Liver (tissue), 9 donors: Measurements from ENCODE around the gene DLG4. TPM values are rescaled to one million over a fixed set of nuclear protein-coding genes. Genes with fewer than 3 reads are reported as not detected.

Experiments used
- DNase-seq: peaks from one replicate; pipeline ENCODE4 v3.0.0-alpha.2; 2017; ENCODE audit warnings: low spot score
- H3K27ac ChIP-seq, 2 donors: one replicate each; pipeline ENCODE4 v1.7.0; 2013; ENCODE audit warnings: inconsistent platforms in 2 of 2, low read length in 2 of 2, control low read depth in 1 of 2, low read depth in 1 of 2, mild to moderate bottlenecking in 1 of 2
- H3K27me3 ChIP-seq, 4 donors: one replicate each; pipeline versions ENCODE4 v1.6.1 to v1.7.0; 2013; ENCODE audit warnings: low read length in 3 of 4, inconsistent platforms in 1 of 4, mild to moderate bottlenecking in 1 of 4, moderate library complexity in 1 of 4; ENCODE audit not compliant: control insufficient read depth in 4 of 4, insufficient read depth in 4 of 4
- H3K36me3 ChIP-seq, 4 donors: one replicate each; pipeline versions ENCODE4 v1.6.1 to v1.7.0; 2013; ENCODE audit warnings: low read length in 3 of 4, mild to moderate bottlenecking in 3 of 4, low read depth in 1 of 4, moderate library complexity in 1 of 4; ENCODE audit not compliant: control insufficient read depth in 4 of 4, insufficient read depth in 3 of 4
- H3K4me1 ChIP-seq, 4 donors: one replicate each; pipeline versions ENCODE4 v1.6.1 to v1.7.0; 2013; ENCODE audit warnings: low read length in 3 of 4, mild to moderate bottlenecking in 3 of 4, moderate library complexity in 1 of 4; ENCODE audit not compliant: control insufficient read depth in 4 of 4, insufficient read depth in 4 of 4
- H3K4me3 ChIP-seq, 3 donors: one replicate each; pipeline versions ENCODE4 v1.6.1 to v1.7.0; 2013; ENCODE audit warnings: low read length in 3 of 3, control low read depth in 1 of 3, low read depth in 1 of 3, mild to moderate bottlenecking in 1 of 3
- H3K9ac ChIP-seq, 2 donors: one replicate each; pipeline ENCODE4 v1.7.0; 2013; ENCODE audit warnings: low read length in 2 of 2, mild to moderate bottlenecking in 2 of 2, moderate library complexity in 2 of 2, control low read depth in 1 of 2, low read depth in 1 of 2
- H3K9me3 ChIP-seq, 4 donors: one replicate each; pipeline versions ENCODE4 v1.6.1 to v1.7.0; 2013; ENCODE audit warnings: low read length in 3 of 4; ENCODE audit not compliant: control insufficient read depth in 4 of 4
- CTCF ChIP-seq: fragments of 150-350 bp; IDR thresholded peaks from 2 replicates; pipeline ENCODE4 v1.5.1; 2017; ENCODE audit warnings: improper control_type of control experiment, low read depth, low read length; ENCODE audit not compliant: missing input control
- EGR1 ChIP-seq, 2 donors: IDR thresholded peaks; 2 replicates each; pipeline ENCODE4 v1.6.1; 2016 to 2018; ENCODE audit warnings: antibody characterized with exemption in 2 of 2, low read depth in 2 of 2
- FOXA1 ChIP-seq: IDR thresholded peaks from 2 replicates; pipeline ENCODE4 v1.6.1; 2016; ENCODE audit warnings: antibody characterized with exemption
- FOXA2 ChIP-seq: IDR thresholded peaks from 2 replicates; pipeline ENCODE4 v1.6.1; 2016; ENCODE audit warnings: antibody characterized with exemption
- GABPA ChIP-seq, 2 donors: IDR thresholded peaks in 1 of 2; conservative IDR thresholded peaks in 1 of 2; 2 replicates each; pipeline ENCODE4 v1.6.1; 2016; ENCODE audit warnings: antibody characterized with exemption in 2 of 2, mild to moderate bottlenecking in 1 of 2, moderate library complexity in 1 of 2
- HNF4A ChIP-seq, 2 donors: conservative IDR thresholded peaks; 2 replicates each; pipeline ENCODE4 v1.6.1; 2016; ENCODE audit warnings: antibody characterized with exemption in 2 of 2, mild to moderate bottlenecking in 2 of 2
- HNF4G ChIP-seq: IDR thresholded peaks from 2 replicates; pipeline ENCODE4 v1.6.1; 2016; ENCODE audit warnings: antibody characterized with exemption
- JUND ChIP-seq, 2 donors: IDR thresholded peaks; 2 replicates each; pipeline ENCODE4 v1.6.1; 2016; ENCODE audit warnings: antibody characterized with exemption in 2 of 2
- NR2F2 ChIP-seq: IDR thresholded peaks from 2 replicates; pipeline ENCODE4 v1.6.1; 2016; ENCODE audit warnings: antibody characterized with exemption
- RAD21 ChIP-seq, 2 donors: IDR thresholded peaks; 2 replicates each; pipeline ENCODE4 v1.6.1; 2016; ENCODE audit warnings: antibody characterized with exemption in 2 of 2, mild to moderate bottlenecking in 2 of 2
- RXRA ChIP-seq, 2 donors: IDR thresholded peaks; 2 replicates each; pipeline ENCODE4 v1.6.1; 2017 to 2018; ENCODE audit warnings: antibody characterized with exemption in 2 of 2, mild to moderate bottlenecking in 1 of 2
- SP1 ChIP-seq: IDR thresholded peaks from 2 replicates; pipeline ENCODE4 v1.6.1; 2018; ENCODE audit warnings: antibody characterized with exemption, mild to moderate bottlenecking
- TAF1 ChIP-seq: conservative IDR thresholded peaks from 2 replicates; pipeline ENCODE4 v1.6.1; 2016; ENCODE audit warnings: antibody characterized with exemption, mild to moderate bottlenecking
- YY1 ChIP-seq: IDR thresholded peaks from 2 replicates; pipeline ENCODE4 v1.6.1; 2016; ENCODE audit warnings: antibody characterized with exemption, mild to moderate bottlenecking
- WGBS: extraction: QIAGEN DNeasy Blood & Tissue Kit; methylation state at CpG from one replicate; pipeline ENCODE4 v1.1.7; 2013; 5-methylcytosine and 5-hydroxymethylcytosine counted together
- polyA plus RNA-seq, 2 donors: library from polyadenylated mRNA; stranded (reverse) in 1 of 2; unstranded in 1 of 2; fragments of 200-250 nt in 1 of 2; fragments of >200 nt in 1 of 2; fragmentation: Nextera tagmentation in 1 of 2; extraction: Ambion mirVana in 1 of 2; gene quantifications; one replicate each; pipeline versions ENCODE4 v1.2.1 to v1.2.3, GENCODE V29; 2013 to 2015
- total RNA-seq, 2 donors: library from RNA; depleted of rRNA; stranded (reverse); fragments of >200 nt; gene quantifications; one replicate each; pipeline ENCODE4 v1.2.3, GENCODE V29; 2014
- TF ChIP-seq, protein P1 (sequence below): IDR thresholded peaks from 2 replicates; pipeline ENCODE4 v1.6.1; 2016; ENCODE audit warnings: antibody characterized with exemption
- TF ChIP-seq, protein P2 (sequence below): IDR thresholded peaks from 2 replicates; pipeline ENCODE4 v1.6.1; 2016; ENCODE audit warnings: antibody characterized with exemption, mild to moderate bottlenecking
- TF ChIP-seq, protein P3 (sequence below): IDR thresholded peaks from 2 replicates; pipeline ENCODE4 v1.6.1; 2016; ENCODE audit warnings: antibody characterized with exemption
- donor health status: healthy.
- donor health status: healthy.
- donor health status: healthy.
- donor health status: healthy.
- donor health status: healthy.

DLG4 gene
- total and polyA plus RNA-seq, 4 donors, result 0.40 to 5.7 (median 1.9) TPM

- WGBS, result 84% methylated on average over 10 of the region's 10 CpGs
- Histone ChIP-seq H3K4me1 (peaks cover 0 to 3% (median 1%) of the 10 kb centered on the region in 4 donors), H3K9ac (no peak overlapping the region), H3K27ac (no peak overlapping the region), H3K27me3 (no peaks in the 10 kb centered on the region), H3K9me3 (no peaks in the 10 kb centered on the region), H3K4me3 (no peak overlapping the region), H3K36me3 (no peaks in the 10 kb centered on the region)
- no peak for DNase-seq
- TF ChIP-seq, protein P1, sequence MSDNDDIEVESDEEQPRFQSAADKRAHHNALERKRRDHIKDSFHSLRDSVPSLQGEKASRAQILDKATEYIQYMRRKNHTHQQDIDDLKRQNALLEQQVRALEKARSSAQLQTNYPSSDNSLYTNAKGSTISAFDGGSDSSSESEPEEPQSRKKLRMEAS, result no peak
- TF ChIP-seq EGR1 (IDR thresholded peaks at IDR 0.05; ENCODE audit: low read depth in 2 of 2), result no peak
- TF ChIP-seq, protein P2, sequence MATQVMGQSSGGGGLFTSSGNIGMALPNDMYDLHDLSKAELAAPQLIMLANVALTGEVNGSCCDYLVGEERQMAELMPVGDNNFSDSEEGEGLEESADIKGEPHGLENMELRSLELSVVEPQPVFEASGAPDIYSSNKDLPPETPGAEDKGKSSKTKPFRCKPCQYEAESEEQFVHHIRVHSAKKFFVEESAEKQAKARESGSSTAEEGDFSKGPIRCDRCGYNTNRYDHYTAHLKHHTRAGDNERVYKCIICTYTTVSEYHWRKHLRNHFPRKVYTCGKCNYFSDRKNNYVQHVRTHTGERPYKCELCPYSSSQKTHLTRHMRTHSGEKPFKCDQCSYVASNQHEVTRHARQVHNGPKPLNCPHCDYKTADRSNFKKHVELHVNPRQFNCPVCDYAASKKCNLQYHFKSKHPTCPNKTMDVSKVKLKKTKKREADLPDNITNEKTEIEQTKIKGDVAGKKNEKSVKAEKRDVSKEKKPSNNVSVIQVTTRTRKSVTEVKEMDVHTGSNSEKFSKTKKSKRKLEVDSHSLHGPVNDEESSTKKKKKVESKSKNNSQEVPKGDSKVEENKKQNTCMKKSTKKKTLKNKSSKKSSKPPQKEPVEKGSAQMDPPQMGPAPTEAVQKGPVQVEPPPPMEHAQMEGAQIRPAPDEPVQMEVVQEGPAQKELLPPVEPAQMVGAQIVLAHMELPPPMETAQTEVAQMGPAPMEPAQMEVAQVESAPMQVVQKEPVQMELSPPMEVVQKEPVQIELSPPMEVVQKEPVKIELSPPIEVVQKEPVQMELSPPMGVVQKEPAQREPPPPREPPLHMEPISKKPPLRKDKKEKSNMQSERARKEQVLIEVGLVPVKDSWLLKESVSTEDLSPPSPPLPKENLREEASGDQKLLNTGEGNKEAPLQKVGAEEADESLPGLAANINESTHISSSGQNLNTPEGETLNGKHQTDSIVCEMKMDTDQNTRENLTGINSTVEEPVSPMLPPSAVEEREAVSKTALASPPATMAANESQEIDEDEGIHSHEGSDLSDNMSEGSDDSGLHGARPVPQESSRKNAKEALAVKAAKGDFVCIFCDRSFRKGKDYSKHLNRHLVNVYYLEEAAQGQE, result no peak
- TF ChIP-seq HNF4A (conservative IDR thresholded peaks at IDR 0.05), result no peak
- no peak for TF ChIP-seq HNF4G
- no peak for TF ChIP-seq FOXA2
- TF ChIP-seq RXRA (IDR thresholded peaks at IDR 0.05), result no peak
- no peak for TF ChIP-seq SP1
- TF ChIP-seq TAF1, result no peak
Measured at GRCh38 chr17:7139400-7139799, 80.2 kb downstream of the DLG4 start.

DNA sequence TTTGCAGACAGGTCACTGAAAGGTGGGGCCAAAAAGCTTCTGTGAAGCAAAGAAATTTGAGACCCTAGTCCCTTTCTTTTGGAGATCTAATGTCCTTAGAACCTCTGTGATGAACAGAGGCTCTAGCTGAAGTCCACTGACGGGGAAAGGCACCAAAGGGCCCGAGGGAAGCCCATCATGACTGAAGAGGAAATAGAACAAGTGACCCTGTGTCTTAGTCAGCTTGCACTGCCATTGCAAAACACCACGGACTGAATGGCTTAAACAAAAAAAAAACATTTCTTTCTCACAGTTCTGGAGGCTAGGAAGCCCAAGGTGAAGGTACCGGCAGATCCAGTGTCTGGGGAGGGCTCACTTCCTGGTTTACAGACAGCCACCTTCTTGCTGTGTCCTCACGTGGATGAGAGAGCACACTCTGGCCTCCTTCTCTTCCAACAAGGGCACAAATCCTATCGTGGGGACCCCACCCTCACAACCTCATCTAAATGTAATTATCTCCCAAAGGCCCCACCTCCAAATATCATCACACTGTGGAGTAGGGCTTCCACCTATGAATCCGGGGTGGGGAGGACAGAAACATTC, 80.7 kb downstream of the DLG4 start:
- H3K36me3 ChIP-seq, result no peaks in the 10 kb centered on the region
- no peaks in the 10 kb centered on the region for H3K9me3 ChIP-seq
- H3K4me1 ChIP-seq, result peaks cover 0 to 3% (median 1%) of the 10 kb centered on the region in 4 donors
- no peak overlapping the region for H3K27ac ChIP-seq
- H3K27me3 ChIP-seq, result no peaks in the 10 kb centered on the region
- 69% methylated on average over 7 of the region's 7 CpGs for WGBS
- no peak overlapping the region for H3K9ac ChIP-seq
- no peak for DNase-seq
- H3K4me3 ChIP-seq, result no peak overlapping the region
- TF ChIP-seq HNF4A (conservative IDR thresholded peaks at IDR 0.05) (no peak), SP1 (no peak), GABPA (IDR thresholded peaks at IDR 0.05 in 1 of 2, conservative IDR thresholded peaks at IDR 0.05 in 1 of 2) (no peak), YY1 (no peak), EGR1 (IDR thresholded peaks at IDR 0.05; ENCODE audit: low read depth in 2 of 2) (no peak), HNF4G (no peak), FOXA2 (no peak), RXRA (IDR thresholded peaks at IDR 0.05) (no peak), JUND (IDR thresholded peaks at IDR 0.05) (no peak), RAD21 (IDR thresholded peaks at IDR 0.05) (no peak), NR2F2 (no peak), CTCF (no peak), FOXA1 (no peak)
- TF ChIP-seq, protein P3, sequence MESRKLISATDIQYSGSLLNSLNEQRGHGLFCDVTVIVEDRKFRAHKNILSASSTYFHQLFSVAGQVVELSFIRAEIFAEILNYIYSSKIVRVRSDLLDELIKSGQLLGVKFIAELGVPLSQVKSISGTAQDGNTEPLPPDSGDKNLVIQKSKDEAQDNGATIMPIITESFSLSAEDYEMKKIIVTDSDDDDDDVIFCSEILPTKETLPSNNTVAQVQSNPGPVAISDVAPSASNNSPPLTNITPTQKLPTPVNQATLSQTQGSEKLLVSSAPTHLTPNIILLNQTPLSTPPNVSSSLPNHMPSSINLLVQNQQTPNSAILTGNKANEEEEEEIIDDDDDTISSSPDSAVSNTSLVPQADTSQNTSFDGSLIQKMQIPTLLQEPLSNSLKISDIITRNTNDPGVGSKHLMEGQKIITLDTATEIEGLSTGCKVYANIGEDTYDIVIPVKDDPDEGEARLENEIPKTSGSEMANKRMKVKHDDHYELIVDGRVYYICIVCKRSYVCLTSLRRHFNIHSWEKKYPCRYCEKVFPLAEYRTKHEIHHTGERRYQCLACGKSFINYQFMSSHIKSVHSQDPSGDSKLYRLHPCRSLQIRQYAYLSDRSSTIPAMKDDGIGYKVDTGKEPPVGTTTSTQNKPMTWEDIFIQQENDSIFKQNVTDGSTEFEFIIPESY, result no peak
- TF ChIP-seq, protein P2, result no peak
- TF ChIP-seq, protein P1, result no peak
